ENCODE results near the gene CSNK2A2. TPM values are rescaled to one million over a fixed set of nuclear protein-coding genes. Genes with fewer than 3 reads are reported as not detected.

The CSNK2A2 gene
- 18.5 and 19.3 TPM in 2 replicates for total RNA-seq

GRCh38 chr16:58198022-58198683, at the start of gene CSNK2A2:
CSNK2A2 (minus strand) TSS chr16:58198106; CDS start chr16:58197736, 370 bp downstream.

GRCh38 chr16:58129097-58129936, 68.6 kb downstream of the CSNK2A2 start, which contains the start of gene CFAP20:
CFAP20 (minus strand) TSS chr16:58129381; CDS start chr16:58129115, 266 bp downstream.

Other genes with a start within 250 kb of the CSNK2A2 start
- gene CNGB1, start 227.0 kb downstream of the CSNK2A2 start, total RNA-seq, result not detected in 2 replicates
- 3.0 and 4.9 TPM in 2 replicates for gene ZNF319, start 197.4 kb downstream of the CSNK2A2 start, total RNA-seq
- 11.0 and 24.3 TPM in 2 replicates for gene USB1, start 196.7 kb downstream of the CSNK2A2 start, total RNA-seq
- 0.18 TPM in 1 of 2 replicates, not detected in the other for gene MMP15, start 172.4 kb downstream of the CSNK2A2 start, total RNA-seq
- 23.1 and 52.6 TPM in 2 replicates for gene CFAP20, start 68.7 kb downstream of the CSNK2A2 start, total RNA-seq
- gene PRSS54, start 96.9 kb upstream of the CSNK2A2 start, total RNA-seq, result not detected in 2 replicates
- 2.1 and 4.9 TPM in 2 replicates for gene GINS3, start 194.4 kb upstream of the CSNK2A2 start, total RNA-seq